GM12891 (cell line): ENCODE data around the gene AFAP1L2.

Source experiments
- DNase-seq: peaks from one replicate; pipeline ENCODE4 v3.0.0; 2011; ENCODE audit warnings: low spot score; ENCODE audit not compliant: insufficient read length
- FAIRE-seq: peaks from 2 replicates; lab custom pipeline; 2011; peaks lifted over from hg19 to GRCh38; lab: Jason Lieb, UNC
- PAX5 ChIP-seq: IDR thresholded peaks from 2 replicates; pipeline ENCODE4 v1.6.1; 2011; ENCODE audit warnings: low read length, moderate library complexity, mild to moderate bottlenecking; ENCODE audit not compliant: insufficient read depth, severe bottlenecking
- POLR2A ChIP-seq: IDR thresholded peaks from 2 replicates; pipeline ENCODE4 v1.6.1; 2011; ENCODE audit warnings: low read depth, low read length, control low read depth
- POLR2AphosphoS5 ChIP-seq: IDR thresholded peaks from 2 replicates; pipeline ENCODE4 v1.6.1; 2011; ENCODE audit warnings: low read depth, low read length, control low read depth
- POU2F2 ChIP-seq: IDR thresholded peaks from 2 replicates; pipeline ENCODE4 v1.6.1; 2011; ENCODE audit warnings: low read depth, mild to moderate bottlenecking, control low read depth, low read length, moderate library complexity
- SPI1 ChIP-seq: IDR thresholded peaks from 2 replicates; pipeline ENCODE4 v1.6.1; 2011; ENCODE audit warnings: low read depth, low read length, control low read depth
- TAF1 ChIP-seq: IDR thresholded peaks from 2 replicates; pipeline ENCODE4 v1.6.1; 2011; ENCODE audit warnings: low read depth, low read length, control low read depth

Gene AFAP1L2

DNA sequence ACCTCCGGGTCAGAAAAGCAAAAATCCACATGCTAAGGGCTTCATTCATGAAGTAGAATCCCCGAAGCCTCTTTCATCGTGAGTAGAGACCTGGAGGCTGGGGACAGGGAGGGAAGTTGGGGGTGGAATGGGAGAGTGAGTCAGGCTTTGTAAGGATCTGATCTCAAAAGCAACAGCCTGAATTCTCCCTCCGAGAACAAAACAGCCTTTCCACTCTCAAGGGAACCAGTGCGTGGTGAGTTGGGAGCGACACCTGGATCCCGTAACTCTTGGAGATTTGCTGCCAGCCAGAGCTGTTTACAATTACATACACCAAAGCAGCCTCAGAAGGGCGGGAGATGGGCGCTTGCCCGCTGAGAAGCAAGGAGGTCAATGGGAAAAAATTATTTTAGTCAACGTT, 10.8 kb downstream of the AFAP1L2 start:
- no peak for FAIRE-seq
- DNase-seq = no peak
- TF ChIP-seq TAF1 (no peak), SPI1 (no peak), PAX5 (no peak), POU2F2 (no peak), POLR2A (no peak), POLR2AphosphoS5 (no peak)

DNA sequence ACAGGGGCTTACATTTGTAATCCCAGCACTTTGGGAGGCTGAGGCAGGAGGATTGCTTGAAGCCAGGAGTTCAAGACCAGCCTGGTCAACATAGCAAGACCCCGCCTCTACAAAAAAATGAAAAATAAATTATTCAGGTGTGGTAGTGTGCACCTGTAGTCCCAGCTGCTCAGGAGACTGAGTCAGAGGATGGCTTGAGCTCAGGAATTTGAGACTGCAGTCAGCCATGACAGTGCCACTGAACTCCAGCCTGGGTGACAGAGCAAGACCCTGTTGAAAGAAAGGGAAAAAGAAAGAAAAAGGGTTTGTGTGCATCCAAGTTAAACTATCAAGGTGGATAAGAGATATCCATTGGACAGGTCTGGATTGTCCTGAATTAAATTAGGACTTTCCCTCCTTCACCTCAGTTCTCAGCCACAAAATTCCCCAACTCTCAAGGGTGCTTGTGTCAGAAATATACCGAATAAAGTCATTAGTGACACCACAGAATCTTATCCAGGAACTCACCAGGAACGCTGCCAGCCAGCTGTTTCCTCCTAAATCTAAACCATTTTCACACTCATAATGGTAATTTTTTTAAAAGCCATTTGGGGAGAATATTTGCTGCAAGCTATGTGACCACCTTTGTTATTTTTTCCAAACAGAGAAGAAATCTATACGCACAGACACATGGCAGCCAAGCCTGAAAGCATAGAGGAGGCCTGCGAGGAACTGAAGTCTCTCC, 12.0 kb downstream of the AFAP1L2 start:
- no peak for TF ChIP-seq POLR2AphosphoS5
- TF ChIP-seq PAX5 = no peak
- no peak for TF ChIP-seq TAF1
- TF ChIP-seq POLR2A = no peak
- TF ChIP-seq POU2F2 = no peak
- TF ChIP-seq SPI1 = no peak
- DNase-seq (no peak), FAIRE-seq (no peak)

DNA sequence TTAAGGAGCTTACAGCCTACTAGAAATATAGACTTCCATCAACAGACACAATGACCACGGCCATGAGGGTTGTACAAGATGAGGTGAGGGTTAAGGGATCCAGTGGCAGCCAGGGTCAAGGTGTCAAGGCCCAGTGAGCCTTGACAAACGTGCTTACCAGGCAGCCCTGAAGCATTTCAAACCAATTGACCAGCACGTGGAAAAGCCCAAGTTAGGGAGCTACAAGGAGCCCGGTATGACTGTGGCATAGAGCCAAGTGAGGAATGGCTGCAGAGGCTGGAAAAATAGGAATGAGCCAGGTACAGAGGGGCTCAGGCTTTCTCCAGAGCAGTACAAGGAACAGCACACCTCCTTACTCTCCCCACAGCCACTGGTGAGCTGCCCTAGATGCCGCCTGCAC, 12.7 kb downstream of the AFAP1L2 start:
- TF ChIP-seq POLR2A (no peak), TAF1 (no peak)
- DNase-seq = no peak
- FAIRE-seq = no peak

DNA sequence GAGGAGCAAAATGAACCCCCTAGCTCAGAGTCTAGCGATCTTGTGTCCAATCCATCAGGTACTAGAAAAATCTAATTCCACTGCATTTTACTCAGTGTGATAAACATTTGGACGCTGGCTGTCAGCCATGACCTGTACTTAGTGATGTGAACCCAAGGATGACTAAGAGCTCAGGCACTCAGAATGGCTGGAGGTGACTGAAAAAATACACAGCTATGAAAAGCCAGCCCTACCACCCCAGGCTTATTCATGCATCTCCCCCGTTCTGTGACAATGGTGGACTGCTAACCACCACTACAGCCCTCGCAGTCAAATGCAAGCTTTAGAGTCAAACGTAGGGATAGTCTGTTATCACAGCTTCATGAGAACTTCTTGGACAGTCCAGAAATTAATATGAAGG, 14.9 kb downstream of the AFAP1L2 start:
- no peak for DNase-seq

DNA sequence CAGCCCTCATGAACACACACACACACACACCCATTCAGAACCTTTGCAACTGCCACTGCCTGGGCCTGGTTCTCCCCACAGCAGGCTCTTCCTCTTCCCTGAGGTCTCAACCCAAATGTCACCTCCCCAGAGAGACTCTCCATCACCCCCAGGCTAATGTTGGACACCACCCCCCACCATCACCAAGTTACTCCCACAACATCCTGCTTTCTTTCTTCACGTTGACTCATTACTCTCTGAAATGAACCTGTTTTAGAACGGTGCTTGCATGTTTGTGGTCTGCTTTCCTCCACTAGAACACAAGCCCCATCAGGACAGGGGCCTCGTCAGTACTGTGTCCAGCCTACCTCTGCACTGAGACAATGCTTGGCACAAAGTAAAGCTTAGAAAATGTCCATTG, 16.0 kb downstream of the AFAP1L2 start:
- FAIRE-seq (peak; percentile 52), DNase-seq (peak; percentile 43)
- TF ChIP-seq POLR2AphosphoS5 (no peak), PAX5 (no peak), SPI1 (peak; percentile 50; the same call in 1 of the 2 replicates), POLR2A (no peak), POU2F2 (no peak; the same call in 1 of the 2 replicates), TAF1 (no peak)

More for the DNA sequence above, 14.9 kb downstream of the AFAP1L2 start:
- no peak for FAIRE-seq
- no peak for TF ChIP-seq POLR2AphosphoS5
- TF ChIP-seq TAF1 = no peak
- TF ChIP-seq SPI1 = no peak
- no peak for TF ChIP-seq PAX5
- TF ChIP-seq POU2F2 = no peak
- TF ChIP-seq POLR2A = no peak

DNA sequence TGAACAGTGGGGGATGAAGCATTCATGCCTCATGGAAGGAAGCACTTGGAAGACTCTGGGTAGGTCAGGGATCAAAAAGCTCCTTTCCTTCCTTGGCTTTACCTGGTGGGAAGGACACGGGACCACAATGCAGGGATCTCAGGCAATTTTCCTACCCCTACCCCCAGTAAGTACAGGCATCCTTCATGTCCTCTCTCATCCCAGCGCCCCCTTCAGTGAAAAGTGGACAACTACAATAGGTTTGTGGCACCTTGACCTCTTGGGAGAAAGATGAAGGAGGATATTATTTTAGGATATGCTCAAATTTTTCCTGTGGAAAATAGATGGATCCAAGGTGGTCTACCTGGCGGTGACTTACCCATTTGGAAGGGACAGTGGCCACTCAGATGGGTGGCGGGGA, 16.5 kb downstream of the AFAP1L2 start:
- DNase-seq (no peak), FAIRE-seq (no peak)
- no peak for TF ChIP-seq POU2F2
- no peak for TF ChIP-seq POLR2A
- TF ChIP-seq TAF1 = no peak
- TF ChIP-seq SPI1 = no peak
- no peak for TF ChIP-seq POLR2AphosphoS5
- TF ChIP-seq PAX5 = no peak

DNA sequence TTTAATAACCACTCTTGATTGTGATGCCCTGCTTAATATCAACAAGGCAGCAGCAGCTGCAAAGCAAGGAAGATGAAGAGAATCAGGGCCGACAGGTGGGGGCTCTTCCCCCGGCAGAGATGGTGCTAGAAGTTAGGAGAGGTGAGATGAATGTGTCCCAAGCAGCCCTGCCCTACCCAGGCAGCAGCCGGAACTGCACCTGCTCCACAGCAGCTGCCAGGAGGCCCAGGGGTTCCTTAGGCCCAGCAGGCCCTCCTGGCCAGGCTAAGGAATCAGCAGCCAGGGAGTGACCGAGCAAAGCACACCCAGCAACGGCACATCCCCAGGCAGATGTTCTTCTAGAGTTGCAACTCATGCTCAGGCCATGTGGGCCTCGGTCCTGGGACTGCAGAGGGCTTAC, 17.9 kb downstream of the AFAP1L2 start:
- no peak for FAIRE-seq

DNA sequence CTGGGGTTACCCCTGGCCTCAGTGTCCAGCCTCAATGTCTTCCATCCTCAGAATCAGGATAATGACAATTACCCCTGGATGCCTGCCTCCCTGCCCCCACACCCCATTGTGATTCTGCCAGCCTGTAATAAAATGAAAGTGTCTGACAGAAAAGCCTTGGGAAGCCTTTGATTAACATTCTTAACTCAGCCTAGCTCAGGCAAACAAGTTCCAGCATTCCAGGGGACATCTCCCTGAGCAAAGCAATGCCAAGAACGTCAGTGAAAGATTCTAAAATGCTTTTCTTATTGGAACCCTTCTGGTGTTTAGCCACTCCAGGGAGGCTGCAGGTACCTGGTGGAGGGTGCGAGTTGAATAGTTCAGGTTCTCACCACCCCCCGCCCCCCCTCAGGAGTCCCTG, 18.7 kb downstream of the AFAP1L2 start:
- DNase-seq (no peak), FAIRE-seq (no peak)
- no peak for TF ChIP-seq POLR2A
- no peak for TF ChIP-seq POU2F2
- TF ChIP-seq POLR2AphosphoS5 = no peak
- no peak for TF ChIP-seq PAX5
- no peak for TF ChIP-seq TAF1
- TF ChIP-seq SPI1 = no peak

More for the DNA sequence above, 17.9 kb downstream of the AFAP1L2 start:
- DNase-seq = no peak
- no peak for TF ChIP-seq TAF1
- no peak for TF ChIP-seq POLR2A
- no peak for TF ChIP-seq POLR2AphosphoS5
- TF ChIP-seq POU2F2 = no peak
- no peak for TF ChIP-seq PAX5
- no peak for TF ChIP-seq SPI1

DNA sequence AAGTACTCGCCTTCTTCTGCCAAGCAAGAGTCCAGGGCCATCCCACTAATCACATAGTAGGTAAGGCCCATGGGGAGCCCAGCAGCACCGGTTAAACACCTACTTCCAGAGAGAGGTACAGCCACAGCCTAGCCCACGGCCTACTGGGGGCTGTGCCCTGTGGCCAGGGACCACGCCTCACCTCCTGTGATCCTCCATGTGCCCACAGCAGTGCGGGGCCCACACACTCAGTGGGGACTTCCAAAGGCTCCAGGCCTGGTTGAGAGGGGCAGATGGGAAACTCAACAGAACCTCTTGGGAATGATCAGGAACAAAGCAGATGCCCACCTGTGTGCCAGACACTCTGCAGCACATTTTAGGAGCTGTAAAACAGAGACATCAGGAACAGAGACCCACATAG, 19.7 kb downstream of the AFAP1L2 start:
- DNase-seq (no peak), FAIRE-seq (no peak)
- TF ChIP-seq POLR2A (no peak), SPI1 (no peak), POLR2AphosphoS5 (no peak), TAF1 (no peak), POU2F2 (no peak), PAX5 (no peak)

DNA sequence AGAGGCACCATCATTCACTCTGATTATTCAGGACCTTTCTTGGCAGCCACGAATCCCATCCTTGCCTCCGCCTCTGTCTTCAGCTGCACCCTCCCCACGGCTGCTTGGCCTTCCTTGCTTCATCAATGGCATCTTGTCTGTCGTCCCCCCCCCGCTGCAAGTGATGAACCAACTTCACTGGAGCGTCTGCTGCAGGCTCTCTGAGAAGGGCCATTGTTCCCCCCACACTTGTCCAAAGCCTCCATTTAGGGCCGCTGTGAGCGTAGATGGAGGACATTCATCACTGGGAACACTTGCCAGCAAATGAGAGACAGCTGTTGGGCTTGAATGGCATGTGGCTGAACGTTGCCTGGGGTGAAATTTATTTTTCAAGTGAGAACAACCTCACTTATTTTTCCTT, 20.1 kb downstream of the AFAP1L2 start:
- DNase-seq (no peak), FAIRE-seq (no peak)
- TF ChIP-seq TAF1 (no peak), POU2F2 (no peak), POLR2AphosphoS5 (no peak), POLR2A (no peak), SPI1 (no peak), PAX5 (no peak)
